ENCODE data around the gene SLC41A3. TPM values are rescaled to one million over a fixed set of nuclear protein-coding genes. Genes with fewer than 3 reads are reported as not detected.
"Not testable (repeated sequence)": the region's sequence is repeated elsewhere in the genome, so short reads cannot be mapped to it uniquely, and the experiment has no call there.

Gene SLC41A3
- total RNA-seq, 1 donor from 2014 or later, result 45.7 TPM

GRCh38 chr3:126056681-126057500 lies 27.0 kb downstream of the SLC41A3 start:
- DNase-seq (ENCODE audit: extremely low read depth, low read depth, low spot score), result no peak

GRCh38 chr3:126056088-126056487 lies 27.8 kb downstream of the SLC41A3 start:
- no peak for DNase-seq (ENCODE audit: extremely low read depth, low read depth, low spot score)

GRCh38 chr3:126054870-126055269 lies 29.1 kb downstream of the SLC41A3 start:
- no peak for DNase-seq (ENCODE audit: extremely low read depth, low read depth, low spot score)

GRCh38 chr3:126053949-126054569 lies 29.9 kb downstream of the SLC41A3 start:
- DNase-seq (ENCODE audit: extremely low read depth, low read depth, low spot score), result no peak

GRCh38 chr3:126053513-126053912 lies 30.4 kb downstream of the SLC41A3 start:
- DNase-seq (ENCODE audit: extremely low read depth, low read depth, low spot score), result no peak

- DNase-seq (ENCODE audit: extremely low read depth, low read depth, low spot score), result no peak
Measured at GRCh38 chr3:126052196-126053058, 31.5 kb downstream of the SLC41A3 start.

- DNase-seq (ENCODE audit: extremely low read depth, low read depth, low spot score), result no peak
Measured at GRCh38 chr3:126051741-126052140, 32.2 kb downstream of the SLC41A3 start.

GRCh38 chr3:126051234-126051633 lies 32.7 kb downstream of the SLC41A3 start:
- DNase-seq (ENCODE audit: extremely low read depth, low read depth, low spot score), result no peak

GRCh38 chr3:126050626-126051025 lies 33.3 kb downstream of the SLC41A3 start:
- no peak for DNase-seq (ENCODE audit: extremely low read depth, low read depth, low spot score)

GRCh38 chr3:126050050-126050392 lies 33.9 kb downstream of the SLC41A3 start:
- no peak for DNase-seq (ENCODE audit: extremely low read depth, low read depth, low spot score)

- no peak for DNase-seq (ENCODE audit: extremely low read depth, low read depth, low spot score)
Measured at GRCh38 chr3:126049289-126050049, 34.5 kb downstream of the SLC41A3 start.

GRCh38 chr3:126040386-126040785 lies 43.5 kb downstream of the SLC41A3 start:
- no peak for DNase-seq (ENCODE audit: extremely low read depth, low read depth, low spot score)

- no peak for DNase-seq (ENCODE audit: extremely low read depth, low read depth, low spot score)
Measured at GRCh38 chr3:126039870-126040269, 44.1 kb downstream of the SLC41A3 start.

- not testable (repeated sequence) for DNase-seq (ENCODE audit: extremely low read depth, low read depth, low spot score)
Measured at GRCh38 chr3:126038791-126039190, 45.1 kb downstream of the SLC41A3 start.

GRCh38 chr3:126036056-126036549 lies 47.8 kb downstream of the SLC41A3 start:
- DNase-seq (ENCODE audit: extremely low read depth, low read depth, low spot score), result no peak

- no peak for DNase-seq (ENCODE audit: extremely low read depth, low read depth, low spot score)
Measured at GRCh38 chr3:126035362-126036050, 48.4 kb downstream of the SLC41A3 start.

- DNase-seq (ENCODE audit: extremely low read depth, low read depth, low spot score), result no peak
Measured at GRCh38 chr3:126034481-126035361, 49.2 kb downstream of the SLC41A3 start.

GRCh38 chr3:126033765-126034164 lies 50.2 kb downstream of the SLC41A3 start:
- no peak for DNase-seq (ENCODE audit: extremely low read depth, low read depth, low spot score)

All from glomerular endothelial cell (primary cell).